SK-N-SH (cell line): Measurements from ENCODE around the gene RASGRF2.

Experiments
- POLR2AphosphoS5 ChIP-seq: IDR thresholded peaks from 2 replicates; pipeline ENCODE4 v1.6.1; 2012; ENCODE audit warnings: low read depth, low read length
- TF ChIP-seq, protein P1 (sequence below): fragments of 200-600 bp; sonication (generic); IDR thresholded peaks from 2 replicates; pipeline ENCODE4 v1.6.1; 2017; ENCODE audit warnings: antibody characterized with exemption, mild to moderate bottlenecking, moderate library complexity
- TF ChIP-seq, protein P2 (sequence below): IDR thresholded peaks from 2 replicates; pipeline ENCODE4 v1.6.1; 2012; ENCODE audit warnings: mild to moderate bottlenecking, low read depth, low read length, moderate library complexity
- TF ChIP-seq, protein P3 (sequence below): IDR thresholded peaks from 2 replicates; pipeline ENCODE4 v1.4.0; 2012; ENCODE audit warnings: low read depth

DNA sequence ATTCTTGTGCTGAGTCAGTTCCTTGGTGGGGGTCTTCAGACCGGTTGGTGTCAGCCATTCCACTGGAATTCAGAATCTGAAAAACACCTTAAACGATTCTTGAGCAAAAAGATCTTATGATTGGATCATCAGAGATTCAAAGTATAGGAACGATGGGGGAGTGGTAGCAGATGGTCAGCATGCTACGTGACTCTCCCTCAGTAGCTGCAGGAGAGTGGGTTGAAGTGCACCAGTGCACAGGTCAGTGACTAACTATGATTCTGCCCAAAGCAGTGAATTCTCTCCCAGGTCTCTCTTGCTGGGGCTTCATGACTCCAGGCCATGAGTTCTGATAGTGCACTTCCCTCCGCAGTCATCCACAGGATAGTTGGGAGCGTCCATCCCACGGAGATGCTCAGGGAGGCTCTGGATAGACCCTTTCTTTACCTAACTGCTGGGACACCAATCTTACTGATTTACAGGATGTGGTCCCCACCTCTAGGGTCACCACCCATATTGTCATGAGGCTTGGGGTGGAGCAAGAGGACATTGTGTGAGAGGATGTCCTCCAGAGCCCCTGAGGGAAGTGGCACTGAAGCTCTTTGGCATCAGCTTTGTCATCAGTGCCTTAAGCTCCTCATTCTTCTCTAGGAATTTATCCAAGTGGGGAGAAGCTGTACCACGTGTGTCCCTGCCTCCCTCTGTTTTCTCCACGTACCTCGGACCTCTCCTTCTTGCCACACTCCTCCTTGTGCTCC is 62.0 kb downstream of the RASGRF2 start:
- TF ChIP-seq POLR2AphosphoS5: no peak
- TF ChIP-seq, protein P1, sequence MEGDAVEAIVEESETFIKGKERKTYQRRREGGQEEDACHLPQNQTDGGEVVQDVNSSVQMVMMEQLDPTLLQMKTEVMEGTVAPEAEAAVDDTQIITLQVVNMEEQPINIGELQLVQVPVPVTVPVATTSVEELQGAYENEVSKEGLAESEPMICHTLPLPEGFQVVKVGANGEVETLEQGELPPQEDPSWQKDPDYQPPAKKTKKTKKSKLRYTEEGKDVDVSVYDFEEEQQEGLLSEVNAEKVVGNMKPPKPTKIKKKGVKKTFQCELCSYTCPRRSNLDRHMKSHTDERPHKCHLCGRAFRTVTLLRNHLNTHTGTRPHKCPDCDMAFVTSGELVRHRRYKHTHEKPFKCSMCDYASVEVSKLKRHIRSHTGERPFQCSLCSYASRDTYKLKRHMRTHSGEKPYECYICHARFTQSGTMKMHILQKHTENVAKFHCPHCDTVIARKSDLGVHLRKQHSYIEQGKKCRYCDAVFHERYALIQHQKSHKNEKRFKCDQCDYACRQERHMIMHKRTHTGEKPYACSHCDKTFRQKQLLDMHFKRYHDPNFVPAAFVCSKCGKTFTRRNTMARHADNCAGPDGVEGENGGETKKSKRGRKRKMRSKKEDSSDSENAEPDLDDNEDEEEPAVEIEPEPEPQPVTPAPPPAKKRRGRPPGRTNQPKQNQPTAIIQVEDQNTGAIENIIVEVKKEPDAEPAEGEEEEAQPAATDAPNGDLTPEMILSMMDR: no peak
- TF ChIP-seq, protein P2, sequence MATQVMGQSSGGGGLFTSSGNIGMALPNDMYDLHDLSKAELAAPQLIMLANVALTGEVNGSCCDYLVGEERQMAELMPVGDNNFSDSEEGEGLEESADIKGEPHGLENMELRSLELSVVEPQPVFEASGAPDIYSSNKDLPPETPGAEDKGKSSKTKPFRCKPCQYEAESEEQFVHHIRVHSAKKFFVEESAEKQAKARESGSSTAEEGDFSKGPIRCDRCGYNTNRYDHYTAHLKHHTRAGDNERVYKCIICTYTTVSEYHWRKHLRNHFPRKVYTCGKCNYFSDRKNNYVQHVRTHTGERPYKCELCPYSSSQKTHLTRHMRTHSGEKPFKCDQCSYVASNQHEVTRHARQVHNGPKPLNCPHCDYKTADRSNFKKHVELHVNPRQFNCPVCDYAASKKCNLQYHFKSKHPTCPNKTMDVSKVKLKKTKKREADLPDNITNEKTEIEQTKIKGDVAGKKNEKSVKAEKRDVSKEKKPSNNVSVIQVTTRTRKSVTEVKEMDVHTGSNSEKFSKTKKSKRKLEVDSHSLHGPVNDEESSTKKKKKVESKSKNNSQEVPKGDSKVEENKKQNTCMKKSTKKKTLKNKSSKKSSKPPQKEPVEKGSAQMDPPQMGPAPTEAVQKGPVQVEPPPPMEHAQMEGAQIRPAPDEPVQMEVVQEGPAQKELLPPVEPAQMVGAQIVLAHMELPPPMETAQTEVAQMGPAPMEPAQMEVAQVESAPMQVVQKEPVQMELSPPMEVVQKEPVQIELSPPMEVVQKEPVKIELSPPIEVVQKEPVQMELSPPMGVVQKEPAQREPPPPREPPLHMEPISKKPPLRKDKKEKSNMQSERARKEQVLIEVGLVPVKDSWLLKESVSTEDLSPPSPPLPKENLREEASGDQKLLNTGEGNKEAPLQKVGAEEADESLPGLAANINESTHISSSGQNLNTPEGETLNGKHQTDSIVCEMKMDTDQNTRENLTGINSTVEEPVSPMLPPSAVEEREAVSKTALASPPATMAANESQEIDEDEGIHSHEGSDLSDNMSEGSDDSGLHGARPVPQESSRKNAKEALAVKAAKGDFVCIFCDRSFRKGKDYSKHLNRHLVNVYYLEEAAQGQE: no peak
- TF ChIP-seq, protein P3, sequence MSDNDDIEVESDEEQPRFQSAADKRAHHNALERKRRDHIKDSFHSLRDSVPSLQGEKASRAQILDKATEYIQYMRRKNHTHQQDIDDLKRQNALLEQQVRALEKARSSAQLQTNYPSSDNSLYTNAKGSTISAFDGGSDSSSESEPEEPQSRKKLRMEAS: no peak
